ENCODE results near the gene FOXC1.

GRCh38 chr6:1597924-1598323, 11.8 kb upstream of the FOXC1 start:
- TF ChIP-seq EZH2phosphoT487 (IDR thresholded peaks at IDR 0.05; ENCODE audit: insufficient read depth, low read depth), result no peak
- TF ChIP-seq EZH2 (IDR thresholded peaks at IDR 0.05; ENCODE audit: insufficient read depth, poor library complexity, severe bottlenecking), result no peak
